Ectodermal cell (in vitro differentiated cells): Measurements from ENCODE around the gene CAMK4.

Source experiments
- H3K27ac ChIP-seq: 2 replicates; pipeline ENCODE4 v1.7.0; 2013; ENCODE audit warnings: mild to moderate bottlenecking, low read depth, low read length; ENCODE audit not compliant: insufficient read depth, poor library complexity, severe bottlenecking
- H3K27me3 ChIP-seq: 2 replicates; pipeline ENCODE4 v1.7.0; 2013; ENCODE audit warnings: mild to moderate bottlenecking, low read length; ENCODE audit not compliant: insufficient read depth, control insufficient read depth, poor library complexity, severe bottlenecking
- H3K36me3 ChIP-seq: one replicate; pipeline ENCODE4 v1.7.0; 2013; ENCODE audit warnings: low read length; ENCODE audit not compliant: control insufficient read depth, insufficient read depth
- H3K4me1 ChIP-seq: one replicate; pipeline ENCODE4 v1.7.0; 2013; ENCODE audit warnings: low read length; ENCODE audit not compliant: control insufficient read depth, insufficient read depth
- H3K4me3 ChIP-seq: 2 replicates; pipeline ENCODE4 v1.7.0; 2013; ENCODE audit warnings: low read depth, low read length, control low read depth; ENCODE audit not compliant: insufficient read depth
- H3K9me3 ChIP-seq: 2 replicates; pipeline ENCODE4 v1.7.0; 2013; ENCODE audit warnings: mild to moderate bottlenecking, low read length, moderate library complexity; ENCODE audit not compliant: control insufficient read depth
- WGBS, 2 experiments: methylation state at CpG; one replicate each; pipeline ENCODE4 v1.1.7; 2013; ENCODE audit warnings: missing lambda C conversion rate in 2 of 2; 5-methylcytosine and 5-hydroxymethylcytosine counted together

Gene CAMK4

GRCh38 chr5:111386832-111387162 is 162.6 kb downstream of the CAMK4 start:
- no peaks in the 10 kb centered on the region for H3K4me1 ChIP-seq
- no peak overlapping the region for H3K27ac ChIP-seq
- H3K27me3 ChIP-seq: no peaks in the 10 kb centered on the region
- WGBS, 2 experiments: 89 to 100% methylated on average over 1 of the region's 1 CpG
- H3K4me3 ChIP-seq: no peak overlapping the region
- H3K36me3 ChIP-seq: no peaks in the 10 kb centered on the region
- H3K9me3 ChIP-seq: no peaks in the 10 kb centered on the region

GRCh38 chr5:111387361-111387760 is 163.2 kb downstream of the CAMK4 start:
- H3K27ac ChIP-seq: no peak overlapping the region
- 57 to 75% methylated on average over 1 of the region's 1 CpG for WGBS, 2 experiments
- no peaks in the 10 kb centered on the region for H3K4me1 ChIP-seq
- no peaks in the 10 kb centered on the region for H3K9me3 ChIP-seq
- no peaks in the 10 kb centered on the region for H3K27me3 ChIP-seq
- no peaks in the 10 kb centered on the region for H3K36me3 ChIP-seq
- no peak overlapping the region for H3K4me3 ChIP-seq

GRCh38 chr5:111389390-111390082 is 165.4 kb downstream of the CAMK4 start:
- Histone ChIP-seq H3K4me3 (no peak overlapping the region), H3K27ac (no peak overlapping the region), H3K36me3 (no peaks in the 10 kb centered on the region), H3K27me3 (no peaks in the 10 kb centered on the region), H3K4me1 (no peaks in the 10 kb centered on the region), H3K9me3 (no peaks in the 10 kb centered on the region)
- 40 to 73% methylated on average over 1 of the region's 1 CpG for WGBS, 2 experiments

GRCh38 chr5:111392181-111392580 is 168.0 kb downstream of the CAMK4 start:
- H3K36me3 ChIP-seq: no peaks in the 10 kb centered on the region
- H3K27me3 ChIP-seq: no peaks in the 10 kb centered on the region
- WGBS, 2 experiments: 50 to 85% methylated on average over 1 to 2 of the region's 2 CpGs
- no peaks in the 10 kb centered on the region for H3K9me3 ChIP-seq
- H3K4me1 ChIP-seq: no peaks in the 10 kb centered on the region
- H3K4me3 ChIP-seq: no peak overlapping the region
- no peak overlapping the region for H3K27ac ChIP-seq

GRCh38 chr5:111394586-111394985 is 170.4 kb downstream of the CAMK4 start:
- H3K4me3 ChIP-seq: no peak overlapping the region
- H3K27me3 ChIP-seq: no peaks in the 10 kb centered on the region
- H3K27ac ChIP-seq: no peak overlapping the region
- no peaks in the 10 kb centered on the region for H3K36me3 ChIP-seq
- H3K4me1 ChIP-seq: no peaks in the 10 kb centered on the region
- WGBS, 2 experiments: 100% methylated on average over 1 to 3 of the region's 3 CpGs
- H3K9me3 ChIP-seq: no peaks in the 10 kb centered on the region

GRCh38 chr5:111398013-111398412 is 173.8 kb downstream of the CAMK4 start:
- no peak overlapping the region for H3K4me3 ChIP-seq
- H3K27me3 ChIP-seq: no peaks in the 10 kb centered on the region
- H3K36me3 ChIP-seq: no peaks in the 10 kb centered on the region
- no peaks in the 10 kb centered on the region for H3K9me3 ChIP-seq
- WGBS, 2 experiments: 80 to 94% methylated on average over 2 of the region's 2 CpGs
- no peak overlapping the region for H3K27ac ChIP-seq
- no peaks in the 10 kb centered on the region for H3K4me1 ChIP-seq

- no peaks in the 10 kb centered on the region for H3K27me3 ChIP-seq
- H3K27ac ChIP-seq: no peak overlapping the region
- no peaks in the 10 kb centered on the region for H3K9me3 ChIP-seq
- 94% methylated on average over 2 of the region's 2 CpGs for WGBS, 2 experiments
- H3K36me3 ChIP-seq: no peaks in the 10 kb centered on the region
- H3K4me3 ChIP-seq: no peak overlapping the region
- H3K4me1 ChIP-seq: no peaks in the 10 kb centered on the region
Measured at GRCh38 chr5:111399113-111399512, 174.9 kb downstream of the CAMK4 start.

GRCh38 chr5:111401906-111402305 is 177.7 kb downstream of the CAMK4 start:
- no peaks in the 10 kb centered on the region for H3K9me3 ChIP-seq
- no peaks in the 10 kb centered on the region for H3K27me3 ChIP-seq
- no peak overlapping the region for H3K27ac ChIP-seq
- no peaks in the 10 kb centered on the region for H3K4me1 ChIP-seq
- WGBS, 2 experiments: 83 to 89% methylated on average over 2 of the region's 2 CpGs
- no peaks in the 10 kb centered on the region for H3K36me3 ChIP-seq
- H3K4me3 ChIP-seq: no peak overlapping the region

GRCh38 chr5:111404270-111404769 is 180.1 kb downstream of the CAMK4 start:
- Histone ChIP-seq H3K9me3 (no peaks in the 10 kb centered on the region), H3K36me3 (no peaks in the 10 kb centered on the region), H3K27me3 (no peaks in the 10 kb centered on the region), H3K27ac (no peak overlapping the region), H3K4me3 (no peak overlapping the region), H3K4me1 (no peaks in the 10 kb centered on the region)
- 95 to 96% methylated on average over 2 of the region's 2 CpGs for WGBS, 2 experiments

- Histone ChIP-seq H3K27me3 (no peaks in the 10 kb centered on the region), H3K36me3 (no peaks in the 10 kb centered on the region), H3K27ac (no peak overlapping the region), H3K4me3 (no peak overlapping the region), H3K9me3 (no peaks in the 10 kb centered on the region), H3K4me1 (no peaks in the 10 kb centered on the region)
Measured at GRCh38 chr5:111407562-111407961, 183.4 kb downstream of the CAMK4 start.

- 79 to 82% methylated on average over 1 of the region's 1 CpG for WGBS, 2 experiments
- H3K9me3 ChIP-seq: no peaks in the 10 kb centered on the region
- no peaks in the 10 kb centered on the region for H3K4me1 ChIP-seq
- H3K27ac ChIP-seq: no peak overlapping the region
- H3K4me3 ChIP-seq: no peak overlapping the region
- no peaks in the 10 kb centered on the region for H3K27me3 ChIP-seq
- H3K36me3 ChIP-seq: no peaks in the 10 kb centered on the region
Measured at GRCh38 chr5:111408817-111409216, 184.6 kb downstream of the CAMK4 start.
